ENCODE measurements around the gene LRMDA.
A peak's percentile ranks its signal among the peaks of the same experiment; 100 is the strongest.

Gene LRMDA

DNA sequence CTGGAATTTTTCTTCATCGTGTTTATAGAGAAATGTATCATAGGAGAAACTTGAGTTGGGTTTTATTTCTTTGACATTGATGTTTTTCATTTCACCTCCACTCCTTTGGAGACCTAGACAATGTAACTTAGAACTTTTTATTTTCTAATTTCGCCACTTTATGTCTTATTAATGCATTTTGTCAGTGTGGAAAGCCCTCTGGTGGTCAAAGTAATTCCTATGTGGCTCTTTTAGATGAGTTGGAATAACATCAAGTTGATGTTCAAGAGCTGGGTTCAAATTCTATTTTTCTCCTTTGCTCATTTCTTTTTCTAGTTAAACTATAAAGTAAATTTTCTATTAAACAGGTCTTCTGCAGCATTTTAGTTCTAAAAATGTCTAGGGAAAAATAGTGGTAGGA is 478.6 kb downstream of the LRMDA start:
- POLR2A ChIA-PET, result no interaction called here
- Histone ChIP-seq H3K4me1 (ENCODE audit: control insufficient read depth, insufficient read depth, low read length) (no peaks in the 10 kb centered on the region), H3K4me3 (ENCODE audit: low read depth, low read length) (no peak overlapping the region), H3K27ac (ENCODE audit: extremely low read depth, low read depth, low read length) (no peak overlapping the region), H3K9me3 (ENCODE audit: control insufficient read depth, insufficient read depth, low read depth, low read length) (no peaks in the 10 kb centered on the region), H3K36me3 (ENCODE audit: control insufficient read depth in 2 of 2, insufficient read depth in 1 of 2, low read length in 2 of 2) (no peaks in the 10 kb centered on the region)
- CTCF ChIA-PET, result interaction anchor here (0.6 to 1.5 kb wide), 9 partner anchors 9 to 512 kb away, joined by 3 to 4 read pairs (median 3); no protein-coding TSS in a partner anchor
- TF ChIP-seq ZNF146 (tag by site-specific recombination; IDR thresholded peaks at IDR 0.05) (no peak), ZNF112 (tag by site-specific recombination; IDR thresholded peaks at IDR 0.05) (no peak), SALL2 (tag by site-specific recombination; IDR thresholded peaks at IDR 0.05; ENCODE audit: borderline replicate concordance) (no peak)
- TF ChIP-seq, protein P1, sequence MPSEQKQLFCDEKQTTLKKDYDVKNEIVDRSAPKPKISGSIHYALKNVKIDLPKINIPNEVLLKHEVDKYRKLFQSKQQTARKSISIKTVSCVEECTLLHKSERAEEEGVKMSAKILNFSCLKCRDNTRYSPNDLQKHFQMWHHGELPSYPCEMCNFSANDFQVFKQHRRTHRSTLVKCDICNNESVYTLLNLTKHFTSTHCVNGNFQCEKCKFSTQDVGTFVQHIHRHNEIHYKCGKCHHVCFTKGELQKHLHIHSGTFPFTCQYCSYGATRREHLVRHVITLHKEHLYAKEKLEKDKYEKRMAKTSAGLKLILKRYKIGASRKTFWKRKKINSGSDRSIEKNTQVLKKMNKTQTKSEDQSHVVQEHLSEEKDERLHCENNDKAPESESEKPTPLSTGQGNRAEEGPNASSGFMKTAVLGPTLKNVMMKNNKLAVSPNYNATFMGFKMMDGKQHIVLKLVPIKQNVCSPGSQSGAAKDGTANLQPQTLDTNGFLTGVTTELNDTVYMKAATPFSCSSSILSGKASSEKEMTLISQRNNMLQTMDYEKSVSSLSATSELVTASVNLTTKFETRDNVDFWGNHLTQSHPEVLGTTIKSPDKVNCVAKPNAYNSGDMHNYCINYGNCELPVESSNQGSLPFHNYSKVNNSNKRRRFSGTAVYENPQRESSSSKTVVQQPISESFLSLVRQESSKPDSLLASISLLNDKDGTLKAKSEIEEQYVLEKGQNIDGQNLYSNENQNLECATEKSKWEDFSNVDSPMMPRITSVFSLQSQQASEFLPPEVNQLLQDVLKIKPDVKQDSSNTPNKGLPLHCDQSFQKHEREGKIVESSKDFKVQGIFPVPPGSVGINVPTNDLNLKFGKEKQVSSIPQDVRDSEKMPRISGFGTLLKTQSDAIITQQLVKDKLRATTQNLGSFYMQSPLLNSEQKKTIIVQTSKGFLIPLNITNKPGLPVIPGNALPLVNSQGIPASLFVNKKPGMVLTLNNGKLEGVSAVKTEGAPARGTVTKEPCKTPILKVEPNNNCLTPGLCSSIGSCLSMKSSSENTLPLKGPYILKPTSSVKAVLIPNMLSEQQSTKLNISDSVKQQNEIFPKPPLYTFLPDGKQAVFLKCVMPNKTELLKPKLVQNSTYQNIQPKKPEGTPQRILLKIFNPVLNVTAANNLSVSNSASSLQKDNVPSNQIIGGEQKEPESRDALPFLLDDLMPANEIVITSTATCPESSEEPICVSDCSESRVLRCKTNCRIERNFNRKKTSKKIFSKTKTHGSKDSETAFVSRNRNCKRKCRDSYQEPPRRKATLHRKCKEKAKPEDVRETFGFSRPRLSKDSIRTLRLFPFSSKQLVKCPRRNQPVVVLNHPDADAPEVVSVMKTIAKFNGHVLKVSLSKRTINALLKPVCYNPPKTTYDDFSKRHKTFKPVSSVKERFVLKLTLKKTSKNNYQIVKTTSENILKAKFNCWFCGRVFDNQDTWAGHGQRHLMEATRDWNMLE (tag by site-specific recombination; conservative IDR thresholded peaks at IDR 0.05; ENCODE audit: low read depth), result no peak

DNA sequence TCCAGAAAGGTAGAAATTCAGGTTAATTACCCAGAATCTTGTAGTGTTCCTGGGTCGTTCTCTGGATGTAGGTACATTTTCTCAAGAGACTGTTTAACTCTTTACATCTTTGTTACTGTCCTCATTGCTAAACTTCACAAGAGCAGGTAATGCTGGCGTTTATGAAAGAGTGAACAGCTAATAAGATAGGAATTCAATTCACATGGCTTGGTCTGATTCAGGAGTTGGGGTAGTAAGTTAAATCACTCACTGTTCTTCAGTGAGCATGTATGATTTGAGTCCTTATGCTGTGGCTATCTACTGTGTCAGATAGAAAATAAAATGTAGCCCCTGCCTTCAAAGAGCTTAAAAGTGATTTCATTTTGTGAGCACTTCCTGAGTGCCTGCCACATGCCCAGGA is 480.0 kb downstream of the LRMDA start:
- no peak overlapping the region for H3K27ac ChIP-seq (ENCODE audit: extremely low read depth, low read depth, low read length)
- TF ChIP-seq, protein P2, sequence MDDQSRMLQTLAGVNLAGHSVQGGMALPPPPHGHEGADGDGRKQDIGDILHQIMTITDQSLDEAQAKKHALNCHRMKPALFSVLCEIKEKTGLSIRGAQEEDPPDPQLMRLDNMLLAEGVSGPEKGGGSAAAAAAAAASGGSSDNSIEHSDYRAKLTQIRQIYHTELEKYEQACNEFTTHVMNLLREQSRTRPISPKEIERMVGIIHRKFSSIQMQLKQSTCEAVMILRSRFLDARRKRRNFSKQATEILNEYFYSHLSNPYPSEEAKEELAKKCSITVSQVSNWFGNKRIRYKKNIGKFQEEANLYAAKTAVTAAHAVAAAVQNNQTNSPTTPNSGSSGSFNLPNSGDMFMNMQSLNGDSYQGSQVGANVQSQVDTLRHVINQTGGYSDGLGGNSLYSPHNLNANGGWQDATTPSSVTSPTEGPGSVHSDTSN (CRISPR knock-in tag; IDR thresholded peaks at IDR 0.05), result no peak
- TF ChIP-seq, protein P3, sequence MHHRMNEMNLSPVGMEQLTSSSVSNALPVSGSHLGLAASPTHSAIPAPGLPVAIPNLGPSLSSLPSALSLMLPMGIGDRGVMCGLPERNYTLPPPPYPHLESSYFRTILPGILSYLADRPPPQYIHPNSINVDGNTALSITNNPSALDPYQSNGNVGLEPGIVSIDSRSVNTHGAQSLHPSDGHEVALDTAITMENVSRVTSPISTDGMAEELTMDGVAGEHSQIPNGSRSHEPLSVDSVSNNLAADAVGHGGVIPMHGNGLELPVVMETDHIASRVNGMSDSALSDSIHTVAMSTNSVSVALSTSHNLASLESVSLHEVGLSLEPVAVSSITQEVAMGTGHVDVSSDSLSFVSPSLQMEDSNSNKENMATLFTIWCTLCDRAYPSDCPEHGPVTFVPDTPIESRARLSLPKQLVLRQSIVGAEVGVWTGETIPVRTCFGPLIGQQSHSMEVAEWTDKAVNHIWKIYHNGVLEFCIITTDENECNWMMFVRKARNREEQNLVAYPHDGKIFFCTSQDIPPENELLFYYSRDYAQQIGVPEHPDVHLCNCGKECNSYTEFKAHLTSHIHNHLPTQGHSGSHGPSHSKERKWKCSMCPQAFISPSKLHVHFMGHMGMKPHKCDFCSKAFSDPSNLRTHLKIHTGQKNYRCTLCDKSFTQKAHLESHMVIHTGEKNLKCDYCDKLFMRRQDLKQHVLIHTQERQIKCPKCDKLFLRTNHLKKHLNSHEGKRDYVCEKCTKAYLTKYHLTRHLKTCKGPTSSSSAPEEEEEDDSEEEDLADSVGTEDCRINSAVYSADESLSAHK (tag by site-specific recombination; IDR thresholded peaks at IDR 0.05), result no peak
- no peaks in the 10 kb centered on the region for H3K9me3 ChIP-seq (ENCODE audit: control insufficient read depth, insufficient read depth, low read depth, low read length)
- no peak overlapping the region for H3K4me3 ChIP-seq (ENCODE audit: low read depth, low read length)
- POLR2A ChIA-PET, result interaction anchor here (0.7 kb wide), 1 partner anchor 528 kb away, joined by 3 read pairs; no protein-coding TSS in a partner anchor
- no peaks in the 10 kb centered on the region for H3K36me3 ChIP-seq (ENCODE audit: control insufficient read depth in 2 of 2, insufficient read depth in 1 of 2, low read length in 2 of 2)
- CTCF ChIA-PET, result no interaction called here
- no peaks in the 10 kb centered on the region for H3K4me1 ChIP-seq (ENCODE audit: control insufficient read depth, insufficient read depth, low read length)

DNA sequence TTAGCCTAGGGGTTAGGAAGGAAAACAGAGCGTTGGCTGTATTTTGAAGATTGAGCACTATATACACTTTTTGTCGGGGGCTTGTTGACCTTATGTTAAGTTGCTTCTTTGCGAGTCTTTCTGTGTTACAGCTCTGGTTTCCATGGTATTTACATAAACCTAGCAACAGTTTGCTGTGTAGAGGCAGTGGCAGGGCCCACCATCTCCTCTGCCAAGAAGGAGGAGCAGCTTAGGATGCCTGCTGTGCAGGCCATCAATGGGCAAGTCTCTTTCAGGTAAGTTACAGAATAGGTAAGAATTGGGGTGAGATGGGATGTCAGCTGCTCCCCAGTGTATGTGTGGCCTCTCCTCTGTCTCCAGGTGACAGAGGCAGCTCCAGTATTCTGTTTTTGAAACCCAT is 485.5 kb downstream of the LRMDA start:
- no peak overlapping the region for H3K27ac ChIP-seq (ENCODE audit: extremely low read depth, low read depth, low read length)
- no peaks in the 10 kb centered on the region for H3K4me1 ChIP-seq (ENCODE audit: control insufficient read depth, insufficient read depth, low read length)
- H3K36me3 ChIP-seq (ENCODE audit: control insufficient read depth in 2 of 2, insufficient read depth in 1 of 2, low read length in 2 of 2), result no peaks in the 10 kb centered on the region
- H3K4me3 ChIP-seq (ENCODE audit: low read depth, low read length), result no peak overlapping the region
- ChIA-PET POLR2A (no interaction called here), CTCF (interaction anchor here (0.6 kb wide), 1 partner anchor 9 kb away, joined by 3 read pairs; no protein-coding TSS in a partner anchor)
- H3K9me3 ChIP-seq (ENCODE audit: control insufficient read depth, insufficient read depth, low read depth, low read length), result no peaks in the 10 kb centered on the region
- TF ChIP-seq SCRT2 (tag by site-specific recombination; IDR thresholded peaks at IDR 0.05), result peak; percentile 17; the same call in 1 of the 2 replicates
- TF ChIP-seq, protein P4, sequence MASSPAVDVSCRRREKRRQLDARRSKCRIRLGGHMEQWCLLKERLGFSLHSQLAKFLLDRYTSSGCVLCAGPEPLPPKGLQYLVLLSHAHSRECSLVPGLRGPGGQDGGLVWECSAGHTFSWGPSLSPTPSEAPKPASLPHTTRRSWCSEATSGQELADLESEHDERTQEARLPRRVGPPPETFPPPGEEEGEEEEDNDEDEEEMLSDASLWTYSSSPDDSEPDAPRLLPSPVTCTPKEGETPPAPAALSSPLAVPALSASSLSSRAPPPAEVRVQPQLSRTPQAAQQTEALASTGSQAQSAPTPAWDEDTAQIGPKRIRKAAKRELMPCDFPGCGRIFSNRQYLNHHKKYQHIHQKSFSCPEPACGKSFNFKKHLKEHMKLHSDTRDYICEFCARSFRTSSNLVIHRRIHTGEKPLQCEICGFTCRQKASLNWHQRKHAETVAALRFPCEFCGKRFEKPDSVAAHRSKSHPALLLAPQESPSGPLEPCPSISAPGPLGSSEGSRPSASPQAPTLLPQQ (tag by site-specific recombination; IDR thresholded peaks at IDR 0.05), result peak; percentile 23; the same call in 1 of the 2 replicates
- TF ChIP-seq ZNF157 (tag by site-specific recombination; IDR thresholded peaks at IDR 0.05), result no peak
